Measurements from ENCODE around the gene DLX3.

The DLX3 gene

DNA sequence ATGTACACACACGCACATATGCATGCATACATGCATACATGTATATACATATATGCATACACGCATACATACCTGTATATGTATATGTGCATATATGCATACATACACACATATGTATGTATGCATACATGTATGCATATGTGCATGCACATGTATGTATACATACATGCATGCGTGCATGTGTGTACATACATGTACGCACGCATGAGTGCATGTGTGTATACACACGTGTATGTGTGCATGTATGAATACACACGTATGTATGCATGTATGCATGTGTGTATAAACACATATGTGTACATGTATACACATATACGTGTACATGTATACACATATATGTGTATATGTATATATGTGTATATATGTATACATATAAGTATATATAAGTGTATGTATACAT is 28.5 kb upstream of the DLX3 start:
- no peak for DNase-seq (ENCODE audit: low read depth)

DNA sequence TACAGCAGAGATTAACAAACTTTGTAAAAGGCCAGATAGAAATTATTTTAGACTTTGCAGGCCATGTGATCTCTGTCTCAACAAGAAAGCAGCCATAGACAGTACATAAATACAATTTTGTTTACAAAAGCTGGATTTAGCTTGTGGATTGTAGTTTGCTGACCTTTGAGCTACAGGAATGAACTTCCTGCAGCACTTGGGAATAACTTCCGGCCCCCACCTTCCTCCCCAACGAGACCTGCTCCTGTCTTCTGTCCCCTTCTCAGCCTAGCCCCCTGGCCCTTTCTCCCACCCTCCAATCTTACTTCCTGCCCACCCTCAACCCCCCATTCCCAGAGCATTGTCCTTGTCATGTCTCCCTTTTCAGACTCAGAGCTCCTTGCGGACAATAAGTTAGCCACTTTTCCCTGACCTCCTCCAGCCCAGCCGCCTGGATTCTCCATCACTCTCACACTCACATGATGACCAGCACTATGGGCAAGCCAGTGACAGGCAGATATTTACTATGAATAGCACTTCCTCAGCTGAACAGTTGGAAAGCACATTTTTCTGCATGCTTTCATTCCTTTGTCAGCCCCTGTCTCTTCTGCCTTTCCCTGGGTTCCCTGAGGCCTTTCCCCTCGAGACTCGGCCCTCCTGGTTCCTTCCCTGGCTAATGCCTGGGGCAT is 27.6 kb upstream of the DLX3 start:
- no peak for DNase-seq (ENCODE audit: low read depth)

DNA sequence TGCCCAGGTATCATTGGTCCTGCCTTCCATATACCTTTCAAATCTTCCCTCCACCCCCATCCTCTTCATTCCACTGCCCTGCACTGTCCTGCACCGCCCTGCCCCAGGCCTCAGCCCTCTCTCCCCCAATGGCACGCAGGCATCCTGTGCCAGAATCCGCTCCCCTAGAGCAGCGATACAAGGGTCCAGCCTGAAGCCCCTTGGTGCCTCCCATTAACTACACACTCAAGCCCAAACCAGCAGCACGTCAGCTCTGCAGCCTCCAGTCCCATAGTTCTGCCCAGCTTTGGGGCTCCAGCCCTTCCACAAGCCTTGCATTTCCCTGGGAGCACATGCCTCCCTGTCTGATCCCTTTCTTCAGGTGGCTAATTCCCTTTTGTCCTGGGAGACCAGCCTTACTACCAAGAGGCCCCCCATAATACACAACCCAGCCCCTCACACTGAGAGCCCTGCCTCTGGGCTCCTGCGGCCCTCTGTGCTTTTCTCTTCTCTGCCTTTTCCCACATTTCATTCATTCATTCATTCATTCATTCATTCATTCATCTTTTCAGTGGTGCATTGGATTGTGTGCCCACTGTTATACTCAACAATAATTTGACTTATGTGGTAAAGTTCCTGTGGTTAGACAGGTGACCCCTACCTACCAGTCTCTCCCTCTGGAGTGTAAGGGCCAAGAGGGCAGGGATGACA is 26.8 kb upstream of the DLX3 start:
- no peak for DNase-seq (ENCODE audit: low read depth)

DNA sequence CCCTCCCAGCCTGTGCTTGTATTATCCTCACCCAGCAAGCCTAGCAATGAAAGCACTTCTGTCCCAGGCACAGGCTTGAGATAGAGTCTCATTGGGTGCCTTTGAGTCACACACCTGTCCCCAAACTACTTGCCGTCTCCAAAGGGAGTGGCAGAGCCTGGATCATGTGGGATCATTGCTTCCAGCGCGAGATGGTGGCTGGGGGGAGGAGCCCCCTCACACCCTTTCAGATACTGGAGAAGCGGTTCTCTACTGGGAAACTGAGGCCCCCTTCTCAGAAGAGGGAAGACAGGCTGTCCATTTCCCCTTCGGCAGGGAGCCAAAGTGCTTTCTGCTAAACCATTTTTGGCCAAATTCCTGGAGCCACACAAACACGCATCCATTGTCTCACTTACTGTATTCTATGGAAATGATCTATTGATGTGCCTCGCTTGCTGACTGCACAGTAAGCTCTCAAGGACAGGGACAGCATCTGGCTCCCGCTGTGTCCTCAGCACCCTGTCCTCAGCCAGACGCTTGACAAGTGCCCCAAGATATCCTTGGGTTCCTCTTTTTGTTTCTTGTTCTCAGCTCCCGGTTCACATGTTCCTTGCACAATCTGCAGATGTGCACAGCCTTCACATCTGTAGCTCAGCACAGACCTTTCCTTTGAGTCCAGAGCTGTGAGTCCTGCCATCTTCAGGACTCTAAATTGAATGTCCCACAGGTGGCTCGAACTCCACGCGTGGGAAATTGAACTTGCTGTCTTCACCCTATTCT is 26.0 kb upstream of the DLX3 start:
- no peak for DNase-seq (ENCODE audit: low read depth)

DNA sequence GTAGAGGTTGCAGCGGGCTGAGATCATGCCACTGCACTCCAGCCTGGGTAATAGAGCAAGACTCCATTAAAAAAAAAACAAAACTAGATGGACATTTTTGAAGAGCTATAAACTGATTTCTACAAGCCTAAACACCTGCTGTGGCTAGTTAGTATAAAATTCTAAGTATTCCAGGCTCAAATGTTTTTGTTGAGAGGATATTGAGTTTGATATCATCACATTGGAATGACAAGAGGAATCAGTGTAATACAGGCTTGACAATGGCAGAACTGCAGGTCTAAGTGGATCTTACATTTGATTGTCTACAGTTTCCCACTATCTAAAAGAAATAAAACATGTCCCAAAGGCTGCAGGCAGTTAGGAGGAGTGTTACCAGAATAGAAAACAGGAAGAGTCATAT is 23.9 kb upstream of the DLX3 start:
- no peak for DNase-seq (ENCODE audit: low read depth)

DNA sequence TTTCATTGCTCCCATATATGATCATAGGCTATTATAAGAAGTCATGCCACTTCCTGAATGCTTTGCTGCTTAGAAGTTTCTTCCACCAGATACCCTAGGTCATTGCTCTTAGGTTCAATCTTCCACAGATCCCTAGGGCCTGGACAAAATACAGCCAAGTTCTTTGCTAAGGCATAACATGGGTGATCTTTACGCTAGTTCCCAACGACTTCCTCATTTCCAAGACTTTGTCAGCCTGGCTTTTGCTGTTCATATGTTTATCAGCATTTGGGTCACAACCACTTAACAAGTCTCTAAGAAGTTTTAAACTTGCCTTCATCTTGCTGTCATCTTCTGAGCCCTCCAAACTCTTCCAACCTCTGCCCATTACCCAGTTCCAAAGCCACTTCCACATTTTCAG is 20.1 kb upstream of the DLX3 start:
- no peak for DNase-seq (ENCODE audit: low read depth)

DNA sequence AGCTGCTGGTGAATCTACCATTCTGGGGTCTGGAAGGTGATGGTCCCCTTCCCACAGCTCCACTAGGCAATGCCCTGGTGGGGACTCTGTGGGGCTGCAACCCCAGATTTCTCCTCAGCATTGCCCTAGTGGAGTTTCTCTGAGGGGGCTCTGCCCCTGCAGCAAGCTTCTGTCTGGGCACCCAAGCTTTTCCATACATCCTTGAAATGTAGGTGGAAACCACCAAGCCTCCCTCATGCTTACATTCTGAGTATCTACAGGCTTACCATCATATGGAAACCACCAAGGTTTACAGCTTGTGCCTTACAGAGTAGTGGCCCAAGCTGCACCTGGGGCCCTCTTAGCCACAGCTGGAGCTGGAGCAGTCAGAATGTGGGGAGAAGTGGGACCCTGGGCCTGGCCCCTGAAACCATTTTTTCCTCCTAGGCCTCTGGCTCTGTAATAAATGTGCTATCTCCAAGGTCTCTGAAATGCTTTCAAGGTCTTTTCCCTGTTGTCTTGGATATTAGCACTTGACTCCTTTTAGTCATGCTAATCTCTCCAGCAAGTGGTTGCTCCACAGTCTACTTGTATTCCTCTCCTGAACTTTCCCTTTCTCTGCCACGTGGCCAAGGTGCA is 19.6 kb upstream of the DLX3 start:
- no peak for DNase-seq (ENCODE audit: low read depth)

DNA sequence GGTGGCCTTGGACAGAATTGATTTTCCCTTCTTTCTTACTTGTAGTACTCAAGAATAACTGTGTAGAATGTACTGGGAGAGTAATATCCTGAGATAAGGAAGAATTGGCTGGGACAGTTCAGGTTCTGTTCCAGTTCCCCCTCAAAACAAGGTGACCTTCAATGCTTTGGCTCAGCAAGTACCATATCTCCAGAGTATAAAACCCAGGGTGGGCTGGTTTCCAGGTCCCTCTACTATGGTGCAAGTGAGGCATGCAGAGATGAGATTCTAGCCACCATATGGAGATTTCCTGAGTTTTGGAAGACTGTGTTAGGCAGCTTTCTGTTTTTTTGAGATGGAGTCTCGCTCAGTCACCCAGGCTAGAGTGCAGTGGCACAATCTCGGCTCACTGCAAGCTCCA is 18.1 kb upstream of the DLX3 start:
- DNase-seq (ENCODE audit: low read depth), result no peak

DNA sequence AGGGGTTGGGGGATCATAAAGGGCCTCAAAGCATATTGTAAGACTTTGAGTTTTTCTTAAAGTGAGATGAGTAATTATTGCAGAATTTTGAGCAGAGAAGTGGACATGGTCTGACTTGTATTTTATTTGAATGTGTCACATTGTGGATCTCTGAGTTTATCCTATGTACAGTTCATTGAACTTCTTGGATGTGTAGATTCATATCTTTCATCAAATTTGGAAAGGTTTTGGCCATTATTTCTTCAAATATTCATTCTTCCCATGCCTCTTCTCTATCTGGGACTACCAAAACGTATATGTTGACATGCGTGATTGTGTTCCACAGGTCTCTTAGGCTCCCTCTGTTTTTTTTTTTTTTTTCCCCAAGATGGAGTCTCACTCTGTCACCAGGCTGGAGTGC is 14.3 kb upstream of the DLX3 start:
- DNase-seq (ENCODE audit: low read depth), result no peak

DNA sequence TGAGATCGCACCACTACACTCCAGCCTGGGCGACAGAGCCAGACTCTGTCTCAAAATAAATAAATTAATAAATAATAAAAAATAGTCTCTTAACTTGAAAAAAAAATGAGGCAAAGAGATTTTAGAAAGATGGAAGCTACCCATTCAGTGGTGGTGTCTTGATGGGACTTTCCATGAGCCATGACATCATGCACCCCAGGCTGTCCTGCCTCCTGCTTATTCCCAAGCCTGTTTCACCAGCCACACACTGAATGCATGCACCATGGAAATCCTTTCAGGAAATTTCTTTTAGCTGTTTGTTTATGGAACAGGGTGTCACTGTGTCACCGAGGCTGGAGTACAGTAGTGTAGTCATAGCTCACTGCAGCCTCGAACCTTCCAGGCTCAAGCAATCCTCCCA is 8.9 kb upstream of the DLX3 start:
- DNase-seq (ENCODE audit: low read depth), result no peak

DNA sequence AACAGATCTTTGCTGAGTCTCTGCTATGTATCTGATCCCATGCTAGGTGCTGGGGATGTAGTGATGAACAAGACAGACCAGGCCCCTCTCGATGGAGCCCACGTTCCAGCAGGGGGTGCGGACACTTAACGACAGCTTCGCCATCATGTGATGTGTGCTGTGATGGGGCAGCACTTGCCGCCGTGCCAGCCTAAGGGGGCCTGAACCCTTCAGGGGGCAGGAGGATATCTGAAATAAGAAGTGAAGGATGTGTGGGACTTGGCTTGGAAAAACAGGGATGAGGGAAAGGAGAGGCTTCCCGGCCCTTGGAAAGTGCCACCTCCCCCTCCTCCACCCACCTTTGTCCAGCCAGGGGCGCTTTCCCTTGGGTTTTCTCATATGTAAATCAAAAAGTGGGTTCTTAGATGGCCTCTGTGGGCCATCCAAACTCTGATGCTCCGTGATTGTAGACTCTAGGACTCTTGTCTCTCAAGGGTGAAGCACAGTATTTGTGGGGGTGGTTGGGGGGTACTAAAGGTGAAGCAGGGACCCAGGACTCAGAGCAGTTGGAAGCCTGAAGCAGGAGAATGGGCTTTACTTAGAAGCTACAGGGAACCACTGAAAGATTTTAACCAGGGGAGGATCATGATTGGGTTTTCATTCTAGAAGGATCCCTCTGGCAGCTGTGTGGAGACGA is 4.0 kb upstream of the DLX3 start:
- no peak for DNase-seq (ENCODE audit: low read depth)

DNA sequence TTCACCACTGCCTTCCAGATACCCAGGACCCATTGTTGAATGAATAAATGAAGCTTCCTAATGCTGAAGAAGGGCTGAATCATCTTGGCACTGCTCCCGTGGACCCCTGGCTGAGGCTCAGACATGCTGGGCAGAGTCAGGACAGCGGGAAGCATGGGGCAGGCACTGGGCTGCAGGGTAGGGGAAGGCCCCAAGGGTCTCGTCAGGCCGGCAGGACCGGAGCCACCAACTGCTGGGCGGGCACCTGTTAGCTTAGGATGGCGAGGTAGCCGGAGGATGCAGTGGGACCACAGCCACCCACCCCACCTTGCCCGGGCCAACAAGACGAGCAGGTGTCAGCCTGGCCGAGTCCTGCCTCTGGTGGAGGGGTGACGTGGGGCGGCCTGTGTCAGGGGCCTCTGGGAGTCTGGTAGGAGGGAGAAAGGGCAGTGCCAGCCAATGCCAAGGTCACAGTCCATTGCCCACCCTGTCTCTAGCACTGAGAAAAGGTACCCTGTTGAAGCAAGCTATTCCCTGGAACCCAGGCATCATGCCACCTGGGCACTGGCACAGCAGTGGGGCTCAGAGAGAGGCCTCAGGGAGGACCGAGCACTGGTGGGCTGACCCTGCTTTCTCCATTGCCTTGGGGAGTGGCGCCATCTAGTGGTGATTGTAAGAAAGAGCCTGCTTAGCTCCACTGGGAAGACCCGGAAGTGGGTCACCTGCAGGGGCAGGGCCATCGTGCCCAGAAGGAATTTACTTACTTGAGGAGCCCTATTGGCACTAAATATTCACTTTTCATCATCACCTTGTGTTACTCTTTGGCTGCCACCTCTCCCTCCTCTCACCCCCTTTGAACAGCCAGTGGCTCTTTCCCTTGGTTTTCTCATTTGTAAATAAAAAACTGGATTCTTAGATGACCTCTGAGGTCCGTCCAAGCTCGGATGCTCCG is 3.0 kb upstream of the DLX3 start:
- peak; percentile 66 for DNase-seq (ENCODE audit: low read depth)

DNA sequence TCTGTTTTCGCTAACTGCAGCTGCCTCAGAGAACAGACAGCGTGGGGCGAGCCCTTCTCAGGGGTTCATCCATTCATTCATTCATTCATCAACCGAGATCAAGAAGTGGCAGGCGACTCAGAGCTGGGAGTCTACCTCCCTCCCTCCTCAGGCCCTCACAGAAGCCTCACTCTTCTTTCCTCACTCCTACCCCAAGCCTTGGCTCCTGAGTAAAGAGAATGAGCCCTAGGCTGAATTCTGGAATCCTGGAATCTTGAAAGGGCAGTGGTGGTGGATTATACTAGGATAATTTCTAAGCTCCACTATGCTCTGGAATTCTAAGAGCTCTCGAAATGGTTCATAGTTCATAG is 2.3 kb upstream of the DLX3 start:
- no peak for DNase-seq (ENCODE audit: low read depth)

DNA sequence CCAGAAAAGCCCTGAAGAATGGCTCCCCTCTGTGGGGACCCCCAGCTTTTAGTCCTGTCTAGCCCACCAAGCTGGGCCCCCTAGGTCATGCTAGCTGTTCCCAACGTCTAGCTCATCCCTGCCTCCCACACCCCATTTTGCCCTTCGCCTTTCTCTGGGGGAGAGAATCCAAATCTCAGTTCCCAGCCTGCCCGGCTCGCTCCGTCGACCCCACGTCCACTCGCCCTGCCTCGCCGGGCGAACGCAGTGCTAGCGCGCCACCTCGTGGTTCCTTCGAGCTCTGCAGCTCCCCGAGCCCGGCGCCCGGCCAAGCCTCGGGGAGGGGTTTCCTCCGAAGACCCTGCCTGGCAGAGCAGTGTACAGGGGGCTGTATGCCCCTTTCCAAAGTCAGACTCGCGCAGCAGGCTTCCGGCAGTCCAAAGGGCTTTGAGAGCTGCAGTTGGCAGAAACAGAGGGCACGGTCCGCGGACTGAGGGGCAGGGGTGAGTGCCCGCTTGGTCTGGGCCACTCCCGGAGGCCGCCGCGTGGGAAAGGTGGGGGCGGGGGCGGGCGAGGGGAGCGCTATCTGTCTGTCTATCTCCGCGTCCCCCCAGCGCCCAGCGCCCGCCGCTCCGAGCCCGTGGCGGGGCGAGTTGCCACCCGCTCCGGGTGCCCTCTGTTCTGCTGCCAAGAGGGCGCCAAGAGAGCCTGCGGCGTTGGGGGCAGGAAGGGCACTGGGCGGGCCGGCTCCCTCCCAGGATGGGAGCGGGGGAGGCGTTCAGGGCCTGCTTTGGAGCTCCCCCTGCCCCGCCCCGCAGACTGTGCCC is 1.7 kb upstream of the DLX3 start:
- peak; percentile 42 for DNase-seq (ENCODE audit: low read depth)

DNA sequence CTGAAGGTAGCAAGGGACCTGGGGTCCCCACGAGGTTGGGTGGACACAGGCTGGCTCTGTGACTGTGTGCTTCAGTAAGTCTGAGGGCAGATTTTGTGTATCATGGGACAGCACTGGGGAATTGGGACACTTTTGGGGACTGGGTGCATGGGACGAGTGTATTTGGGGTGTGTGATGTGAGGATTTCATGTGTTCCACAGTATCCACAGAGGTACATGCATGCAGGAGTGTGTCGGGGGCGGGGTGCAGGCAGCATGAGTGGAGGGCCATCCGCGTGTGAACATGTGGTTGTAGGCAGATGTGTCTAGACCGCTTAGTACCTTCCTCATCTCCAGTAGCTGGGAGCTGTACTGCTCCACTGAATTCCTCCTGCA is 1.1 kb upstream of the DLX3 start:
- DNase-seq (ENCODE audit: low read depth), result no peak

DNA sequence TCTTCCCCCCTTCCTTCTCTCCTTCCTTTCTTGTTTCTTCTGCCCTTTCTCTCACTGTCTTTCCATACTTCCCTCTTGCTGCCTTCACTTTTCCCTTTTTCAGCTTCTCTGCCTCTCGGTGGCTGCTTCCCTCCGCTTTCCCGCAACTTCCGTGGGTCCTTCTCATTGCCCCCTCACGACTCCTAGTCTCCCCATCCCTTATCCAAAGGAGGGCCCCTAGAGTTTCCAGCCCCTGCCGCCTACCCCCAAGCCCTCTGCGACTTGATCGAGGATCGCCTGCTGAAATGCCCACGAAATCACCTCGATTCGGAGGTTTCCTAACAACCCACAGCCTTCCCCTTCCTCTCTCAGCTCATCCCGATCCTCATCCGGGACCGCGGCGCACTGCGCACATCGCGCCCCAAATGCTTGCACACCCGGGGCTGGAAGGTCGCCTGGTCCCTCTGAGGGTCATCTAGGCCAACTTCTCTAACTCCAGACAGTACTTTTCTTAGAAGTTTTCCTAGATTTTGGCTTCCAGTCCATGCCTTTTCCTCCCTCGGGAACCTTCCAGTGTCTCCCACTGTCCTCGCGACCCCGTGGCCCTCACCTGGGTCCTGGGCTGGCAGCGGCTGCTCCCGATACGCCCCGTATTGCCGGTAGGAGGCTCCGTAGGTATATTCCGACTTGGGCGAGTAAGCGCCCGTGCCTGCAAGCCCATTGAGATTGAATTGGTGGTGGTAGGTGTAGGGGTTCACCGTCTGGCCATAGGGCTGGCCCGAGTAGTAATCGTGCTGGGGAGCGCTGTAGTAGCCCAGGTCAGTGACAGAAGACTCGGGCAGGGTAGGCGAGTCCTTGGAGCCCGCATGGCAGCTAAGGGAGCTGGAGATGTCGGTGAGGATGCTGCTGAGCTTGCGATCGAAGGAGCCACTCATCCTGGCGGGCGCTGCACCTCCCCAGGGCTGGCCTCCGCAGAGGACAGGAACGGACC is 654 bp downstream of the DLX3 start:
- no peak for DNase-seq (ENCODE audit: low read depth)

DNA sequence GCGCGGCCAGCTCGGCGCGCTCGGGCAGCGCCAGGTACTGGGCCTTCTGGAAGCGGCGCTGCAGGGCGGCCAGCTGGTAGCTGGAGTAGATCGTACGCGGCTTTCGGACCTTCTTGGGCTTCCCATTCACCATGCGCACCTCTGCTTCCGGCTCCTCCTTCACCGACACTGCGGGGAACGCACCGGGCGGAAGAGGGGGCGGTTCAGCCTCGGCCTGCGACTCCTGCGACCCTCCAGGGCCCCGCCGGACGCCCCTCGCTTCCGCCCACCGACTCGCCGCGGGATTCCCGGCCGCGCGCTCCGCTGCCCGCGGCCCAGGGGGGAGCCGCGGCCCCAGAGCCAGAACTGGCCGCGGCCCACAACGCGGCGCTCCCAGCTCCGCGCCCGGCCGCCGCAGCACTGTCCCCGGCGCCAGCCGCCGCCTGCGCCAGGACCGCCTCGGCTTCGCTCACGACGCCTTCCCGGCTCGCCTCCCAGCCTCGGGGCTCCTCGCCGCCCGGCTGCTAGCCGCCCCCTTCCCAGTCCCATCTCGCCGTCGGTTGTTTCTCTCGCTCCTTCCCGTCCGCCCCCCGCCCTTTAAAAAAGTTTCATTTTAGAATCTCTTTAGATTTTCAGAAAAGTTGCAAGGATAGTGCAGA is 1.5 kb downstream of the DLX3 start:
- DNase-seq (ENCODE audit: low read depth), result no peak

DNA sequence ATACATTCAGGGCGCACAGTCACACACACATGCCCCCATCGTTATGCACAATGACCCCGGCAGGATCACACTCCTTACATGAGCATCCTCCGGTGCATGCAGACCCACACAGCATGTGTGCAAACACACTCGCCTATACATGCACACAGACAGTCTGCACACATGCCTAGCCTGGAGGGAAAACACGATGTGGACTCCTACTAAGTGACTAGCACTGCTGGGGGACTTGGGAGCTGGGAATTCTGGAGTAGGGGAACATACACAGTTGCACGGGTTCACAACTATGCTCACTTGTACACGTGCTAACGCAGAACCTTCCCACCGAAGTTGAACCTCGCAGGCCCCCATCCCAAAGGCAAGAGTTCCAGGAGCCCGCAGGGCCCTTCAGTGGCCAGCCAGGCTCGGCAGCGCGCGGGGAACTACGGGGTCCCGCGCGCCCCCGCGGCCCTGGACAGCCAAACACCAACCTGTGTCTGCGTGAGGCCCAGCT is 2.0 kb downstream of the DLX3 start:
- DNase-seq (ENCODE audit: low read depth), result no peak

Data from stimulated activated CD8-positive, alpha-beta memory T cell treated with anti-CD3 and anti-CD28 coated beads, Interleukin-4, amount 100 ng/mL, for 24 hours (primary cell).